H54 (cell line): ENCODE results near the gene DRG2.

Source experiments
- DNase-seq: peaks from one replicate; pipeline ENCODE4 v3.0.0; 2011; ENCODE audit warnings: low spot score, mixed read lengths; ENCODE audit not compliant: insufficient read length
- FAIRE-seq: peaks from 3 replicates; lab custom pipeline; 2011; peaks lifted over from hg19 to GRCh38; lab: Jason Lieb, UNC
- POLR2A ChIP-seq: IDR thresholded peaks from 2 replicates; pipeline ENCODE4 v1.6.1; 2011; ENCODE audit warnings: low read depth, mild to moderate bottlenecking, low read length

DRG2 gene

GRCh38 chr17:18116078-18116477 is 28.3 kb downstream of the DRG2 start:
- FAIRE-seq (no peak), DNase-seq (no peak)
- no peak for TF ChIP-seq POLR2A

- FAIRE-seq (no peak), DNase-seq (no peak)
- no peak for TF ChIP-seq POLR2A
Observed at GRCh38 chr17:18117533-18117932, 29.8 kb downstream of the DRG2 start.

DNA sequence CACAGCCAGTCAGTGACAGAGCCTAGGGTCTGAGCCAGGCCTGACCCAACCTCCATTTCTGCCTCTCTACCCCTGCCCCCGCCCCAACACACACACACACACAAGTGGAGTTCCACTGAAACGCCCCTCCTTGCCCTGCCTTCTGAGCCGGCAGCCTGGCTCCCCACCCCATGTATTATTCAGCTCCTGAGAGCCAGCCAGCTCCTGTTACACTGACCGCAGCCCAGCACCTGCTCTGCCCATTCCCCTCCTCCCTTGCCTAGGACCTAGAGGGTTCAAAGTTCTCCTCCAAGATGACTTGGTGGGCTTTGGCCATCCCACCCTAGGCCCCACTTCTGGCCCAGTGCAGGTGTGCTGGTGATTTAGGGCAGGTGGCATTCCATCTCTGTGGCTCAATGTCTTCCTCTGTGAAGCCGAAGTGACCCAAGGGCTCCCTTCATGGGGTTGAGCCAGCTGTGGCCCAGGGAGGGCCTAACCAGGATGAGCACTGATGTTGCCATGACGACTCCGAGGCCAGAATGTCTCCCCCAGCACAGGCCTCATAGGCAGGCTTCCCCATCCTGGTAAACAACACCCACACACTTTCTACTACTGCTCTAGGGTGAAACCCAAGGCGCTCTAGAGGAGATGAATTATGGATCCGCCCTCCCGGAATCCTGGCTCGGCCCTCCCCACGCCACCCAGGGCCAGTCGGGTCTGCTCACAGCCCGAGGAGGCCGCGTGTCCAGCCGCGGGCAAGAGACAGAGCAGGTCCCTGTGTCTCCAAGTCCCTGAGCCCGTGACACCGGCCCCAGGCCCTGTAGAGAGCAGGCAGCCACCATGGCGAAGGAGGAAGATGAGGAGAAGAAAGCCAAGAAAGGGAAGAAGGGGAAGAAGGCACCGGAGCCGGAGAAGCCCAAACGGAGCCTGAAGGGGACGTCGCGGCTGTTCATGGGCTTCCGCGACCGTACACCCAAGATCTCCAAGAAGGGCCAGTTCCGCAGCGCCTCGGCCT is 30.5 kb downstream of the DRG2 start:
- FAIRE-seq, result no peak
- no peak for DNase-seq
- TF ChIP-seq POLR2A, result no peak

- DNase-seq (no peak), FAIRE-seq (no peak)
- no peak for TF ChIP-seq POLR2A
Observed at GRCh38 chr17:18119166-18119745, 31.5 kb downstream of the DRG2 start.

DNA sequence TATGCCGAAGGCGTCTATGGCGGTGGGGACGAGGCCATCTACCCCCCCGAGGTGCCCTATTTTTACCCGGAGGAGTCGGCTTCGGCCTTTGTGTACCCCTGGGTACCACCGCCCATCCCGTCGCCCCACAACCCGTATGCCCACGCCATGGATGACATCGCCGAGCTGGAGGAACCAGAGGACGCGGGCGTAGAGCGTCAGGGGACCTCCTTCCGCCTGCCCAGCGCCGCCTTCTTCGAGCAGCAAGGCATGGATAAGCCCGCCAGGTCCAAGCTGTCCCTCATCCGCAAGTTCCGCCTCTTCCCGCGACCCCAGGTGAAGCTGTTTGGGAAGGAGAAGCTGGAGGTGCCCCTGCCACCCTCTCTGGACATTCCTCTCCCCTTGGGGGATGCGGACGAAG is 32.2 kb downstream of the DRG2 start:
- no peak for FAIRE-seq
- no peak for DNase-seq
- no peak for TF ChIP-seq POLR2A

DNA sequence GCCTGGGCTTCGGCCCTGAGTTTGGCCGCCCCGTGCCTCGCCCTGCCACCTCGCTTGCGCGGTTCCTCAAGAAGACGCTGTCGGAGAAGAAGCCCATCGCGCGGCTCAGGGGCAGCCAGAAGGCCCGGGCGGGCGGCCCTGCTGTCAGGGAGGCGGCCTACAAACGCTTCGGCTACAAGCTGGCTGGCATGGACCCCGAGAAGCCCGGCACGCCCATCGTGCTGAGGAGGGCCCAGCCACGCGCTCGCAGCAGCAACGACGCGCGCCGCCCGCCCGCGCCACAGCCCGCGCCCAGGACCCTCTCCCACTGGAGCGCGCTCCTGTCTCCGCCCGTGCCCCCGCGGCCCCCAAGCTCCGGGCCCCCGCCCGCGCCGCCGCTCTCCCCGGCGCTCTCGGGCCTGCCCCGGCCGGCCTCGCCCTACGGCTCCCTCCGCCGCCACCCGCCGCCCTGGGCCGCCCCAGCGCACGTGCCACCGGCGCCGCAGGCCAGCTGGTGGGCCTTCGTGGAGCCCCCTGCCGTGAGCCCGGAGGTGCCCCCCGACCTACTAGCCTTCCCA is 32.8 kb downstream of the DRG2 start:
- DNase-seq (no peak), FAIRE-seq (no peak)
- no peak for TF ChIP-seq POLR2A

DNA sequence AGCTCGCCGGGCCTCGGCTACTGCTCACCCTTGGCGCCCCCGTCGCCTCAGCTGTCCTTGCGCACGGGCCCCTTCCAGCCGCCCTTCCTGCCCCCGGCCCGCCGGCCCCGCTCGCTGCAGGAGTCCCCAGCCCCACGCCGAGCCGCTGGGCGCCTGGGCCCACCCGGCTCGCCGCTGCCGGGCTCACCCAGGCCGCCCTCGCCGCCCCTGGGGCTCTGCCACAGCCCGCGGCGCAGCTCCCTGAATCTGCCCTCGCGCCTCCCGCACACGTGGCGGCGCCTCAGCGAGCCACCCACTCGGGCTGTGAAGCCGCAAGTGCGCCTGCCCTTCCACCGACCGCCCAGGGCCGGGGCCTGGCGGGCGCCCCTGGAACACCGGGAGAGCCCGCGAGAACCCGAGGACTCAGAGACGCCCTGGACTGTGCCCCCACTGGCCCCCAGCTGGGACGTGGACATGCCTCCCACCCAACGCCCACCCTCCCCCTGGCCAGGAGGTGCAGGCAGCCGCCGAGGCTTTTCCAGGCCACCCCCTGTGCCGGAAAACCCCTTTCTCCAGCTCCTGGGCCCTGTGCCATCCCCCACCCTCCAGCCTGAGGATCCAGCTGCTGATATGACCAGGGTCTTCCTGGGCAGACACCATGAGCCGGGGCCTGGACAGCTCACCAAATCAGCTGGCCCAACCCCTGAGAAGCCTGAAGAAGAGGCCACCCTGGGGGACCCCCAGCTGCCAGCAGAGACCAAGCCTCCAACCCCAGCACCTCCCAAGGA is 33.6 kb downstream of the DRG2 start:
- DNase-seq (no peak), FAIRE-seq (no peak)
- TF ChIP-seq POLR2A, result no peak

DNA sequence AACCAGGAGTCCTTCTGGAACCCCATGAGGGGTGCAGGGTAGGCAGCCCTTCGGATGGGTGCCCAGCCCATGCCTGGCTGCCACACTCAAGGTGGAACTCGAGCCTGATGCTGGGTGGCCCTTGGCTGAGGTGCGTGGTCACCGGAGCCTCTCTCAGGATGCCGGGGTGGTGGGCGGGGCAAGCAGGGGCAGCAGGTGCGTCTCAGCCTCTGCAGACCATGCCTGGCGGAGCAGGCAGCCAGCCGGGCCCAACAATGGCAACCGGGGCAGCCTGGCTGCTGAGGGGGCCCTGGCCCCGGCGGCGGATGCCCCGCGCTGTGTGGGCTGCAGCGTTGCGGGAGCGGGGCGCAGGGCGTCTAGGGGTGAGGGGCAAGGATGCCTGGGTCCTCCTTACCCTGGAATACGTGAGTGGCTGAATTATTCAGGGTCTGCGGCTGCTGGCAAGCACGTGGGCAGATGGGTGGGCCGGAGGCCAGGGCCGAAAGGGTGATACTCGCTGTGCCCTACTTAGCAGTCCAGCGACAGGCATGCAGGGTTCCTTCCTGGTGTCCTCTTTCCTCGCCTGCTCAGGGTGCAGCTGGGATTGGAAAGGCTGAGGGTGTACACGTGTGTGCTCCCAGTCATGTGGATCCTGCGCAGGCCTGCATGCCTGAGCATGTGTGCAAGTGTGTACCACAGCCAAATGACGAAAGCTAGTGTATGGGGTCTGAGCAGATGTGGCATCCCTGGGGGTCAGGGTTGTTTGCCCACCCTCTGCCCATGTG is 35.4 kb downstream of the DRG2 start:
- no peak for FAIRE-seq
- no peak for DNase-seq
- no peak for TF ChIP-seq POLR2A

DNA sequence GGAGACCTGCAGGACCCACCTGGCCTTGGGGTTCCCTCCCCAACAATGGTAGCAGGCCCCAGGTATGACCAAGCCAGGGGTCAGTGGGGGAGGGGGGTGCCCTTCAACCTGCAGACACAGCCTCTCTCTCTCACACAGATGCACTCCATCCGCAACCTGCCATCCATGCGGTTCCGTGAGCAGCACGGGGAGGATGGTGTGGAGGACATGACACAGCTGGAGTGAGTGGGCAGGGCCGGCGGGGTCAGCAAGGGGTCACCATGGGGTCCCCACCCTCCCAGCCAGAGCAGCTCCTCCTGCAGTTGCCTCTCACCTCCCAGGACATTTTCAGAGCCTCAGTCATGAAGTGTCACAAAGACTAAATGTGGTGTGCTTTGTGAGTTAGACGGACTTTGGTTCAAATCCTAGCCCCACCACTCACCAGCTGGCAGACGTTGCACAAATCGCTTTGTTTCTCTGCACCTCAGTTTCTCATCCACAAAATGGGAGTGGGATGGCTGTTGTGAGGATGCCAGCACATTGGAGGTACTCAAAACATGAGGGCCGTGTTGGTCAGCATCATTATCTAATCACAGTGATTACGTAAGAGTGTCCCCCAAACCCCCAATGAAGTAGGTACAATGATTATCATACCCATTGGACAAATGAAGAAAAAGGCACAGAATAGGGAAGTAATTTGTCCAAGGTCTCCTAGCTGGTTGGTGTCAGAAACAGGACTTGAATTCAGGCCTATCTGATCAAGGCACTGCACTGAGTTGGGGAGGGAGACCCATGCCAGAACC is 36.8 kb downstream of the DRG2 start:
- no peak for TF ChIP-seq POLR2A
- FAIRE-seq (no peak), DNase-seq (no peak)

- 0 out of 2 replicates have a peak, but pooled peaks have one; percentile 6 for TF ChIP-seq POLR2A
- DNase-seq (peak; percentile 100), FAIRE-seq (peak; percentile 92)
Observed at GRCh38 chr17:18129041-18129502, 41.3 kb downstream of the DRG2 start.

DNA sequence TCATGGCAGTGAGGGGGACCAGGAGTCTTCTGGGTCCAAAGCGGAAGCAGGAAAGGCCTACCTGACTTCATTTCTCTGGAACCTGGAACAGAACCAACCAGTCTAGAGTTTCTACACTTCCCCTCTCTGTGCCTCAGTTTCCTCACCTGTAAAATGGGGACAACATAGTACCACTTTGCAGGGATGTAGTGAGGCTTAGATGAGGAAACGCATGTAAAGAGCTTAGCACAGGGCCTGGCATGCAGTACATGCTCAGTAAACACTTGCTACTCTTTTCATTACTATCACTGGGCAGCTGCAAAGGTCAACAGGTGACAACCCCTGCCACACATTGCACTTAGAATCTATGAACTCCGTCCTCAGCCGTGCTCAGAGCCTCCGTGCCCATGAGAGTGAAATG is 45.0 kb downstream of the DRG2 start:
- TF ChIP-seq POLR2A, result no peak
- no peak for DNase-seq
- no peak for FAIRE-seq

DNA sequence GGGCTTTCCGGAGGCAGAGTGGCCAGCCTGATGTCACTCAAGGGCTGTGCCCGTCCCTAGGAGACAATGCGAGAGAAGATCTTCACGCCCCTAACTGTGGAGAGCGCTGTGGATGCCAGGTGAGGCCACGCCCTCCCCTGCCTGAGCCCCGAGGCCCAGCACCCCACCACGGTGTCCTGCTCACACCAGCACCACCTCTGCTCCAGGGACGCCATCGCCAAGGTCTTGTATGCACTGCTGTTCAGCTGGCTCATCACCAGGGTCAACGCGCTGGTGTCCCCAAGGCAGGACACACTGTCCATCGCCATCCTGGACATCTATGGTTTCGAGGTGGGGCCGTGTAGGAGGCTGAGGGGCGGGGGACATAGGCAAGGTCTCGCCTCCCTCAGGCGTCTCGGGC is 48.6 kb downstream of the DRG2 start:
- no peak for TF ChIP-seq POLR2A
- DNase-seq (no peak), FAIRE-seq (no peak)
